Hair follicular keratinocyte (primary cell): ENCODE results near the gene PRDM11. TPM values are rescaled to one million over a fixed set of nuclear protein-coding genes. Genes with fewer than 3 reads are reported as not detected.

Experiments
- total RNA-seq: library from RNA; depleted of rRNA; stranded (reverse); fragments of >200 nt; gene quantifications from 2 replicates; pipeline ENCODE4 v1.2.3, GENCODE V29; 2015

PRDM11 gene
- 3.5 and 8.6 TPM in 2 replicates for total RNA-seq

GRCh38 chr11:45146072-45147016, at the start of gene PRDM11:
Gene PRDM11 (plus strand): TSS chr11:45146639. CDS start chr11:45181767, 35,128 bp downstream.

Other genes with a start within 250 kb of the PRDM11 start
- 48.4 and 49.4 TPM in 2 replicates for gene TP53I11, start 195.8 kb upstream of the PRDM11 start, total RNA-seq
- not detected in 2 replicates for gene SYT13, start 139.7 kb downstream of the PRDM11 start, total RNA-seq